BJ (cell line): ENCODE data around the gene SNX1. TPM values are rescaled to one million over a fixed set of nuclear protein-coding genes. Genes with fewer than 3 reads are reported as not detected.

Experiments
- CTCF ChIA-PET: fragments of 350-600 bp; formaldehyde crosslinking; extraction: SDS; loops from one replicate; lab custom pipeline; 2021; ENCODE audit warnings: antibody characterized with exemption, inconsistent platforms; lab: Yijun Ruan, JAX
- POLR2A ChIA-PET: fragments of 300-600 bp; sonication (Branson Sonifier 250); formaldehyde crosslinking; extraction: SDS; loops from one replicate; lab custom pipeline; 2021; ENCODE audit warnings: antibody characterized with exemption; lab: Charles Lee
- DNase-seq: peaks from one replicate; pipeline ENCODE4 v3.0.0-alpha.2; 2011; ENCODE audit warnings: low read depth
- H3K27me3 ChIP-seq: 2 replicates; pipeline ENCODE4 v1.6.0; 2011; ENCODE audit warnings: low read length; ENCODE audit not compliant: control insufficient read depth, insufficient read depth
- H3K36me3 ChIP-seq: 2 replicates; pipeline ENCODE4 v1.5.1; 2011; ENCODE audit warnings: low read length; ENCODE audit not compliant: control insufficient read depth, insufficient read depth
- H3K4me3 ChIP-seq: 2 replicates; pipeline ENCODE4 v1.5.1; 2011; ENCODE audit warnings: low read depth, mild to moderate bottlenecking, control low read depth, low read length
- CTCF ChIP-seq: IDR thresholded peaks from 2 replicates; pipeline ENCODE4 v1.5.1; 2011; ENCODE audit warnings: low read depth, mild to moderate bottlenecking, control low read depth, inconsistent platforms, low read length, moderate library complexity; ENCODE audit not compliant: insufficient read depth
- polyA plus RNA-seq: library from polyadenylated mRNA; depleted of rRNA; stranded (reverse); fragments of >200 nt; gene quantifications from 2 replicates; pipeline ENCODE4 v1.2.3, GENCODE V29; 2011

The SNX1 gene
- polyA plus RNA-seq, 1 experiment = 57.5 TPM

GRCh38 chr15:64152507-64153387 is 57.0 kb downstream of the SNX1 start:
- peaks cover 23% of the 10 kb centered on the region for H3K36me3 ChIP-seq
- ChIA-PET CTCF (interaction anchor here (0.5 to 3.6 kb wide), 14 partner anchors 8 to 848 kb away, joined by 3 to 19 read pairs (median 4); partner anchors contain the start of genes CIAO2A and PPIB), POLR2A (interaction anchor here (0.6 to 1.0 kb wide), 2 partner anchors 10 to 25 kb away, joined by 3 to 4 read pairs; partner anchors contain the start of gene PPIB)
- no peak for DNase-seq
- peaks cover 5% of the 10 kb centered on the region for H3K27me3 ChIP-seq
- no peak for TF ChIP-seq CTCF
- no peak overlapping the region; the same call in 1 of the 2 replicates for H3K4me3 ChIP-seq

- peaks cover 5% of the 10 kb centered on the region for H3K27me3 ChIP-seq
- TF ChIP-seq CTCF = peak; percentile 99
- POLR2A ChIA-PET = interaction anchor here (1.0 kb wide), 1 partner anchor 9 kb away, joined by 4 read pairs; the partner anchor contains the start of gene PPIB
- CTCF ChIA-PET = interaction anchor here (0.5 to 3.6 kb wide), 23 partner anchors 9 to 847 kb away, joined by 3 to 19 read pairs (median 4); partner anchors contain the start of genes CIAO2A and PPIB
- DNase-seq = peak; percentile 28
- H3K36me3 ChIP-seq = peaks cover 32% of the 10 kb centered on the region
- H3K4me3 ChIP-seq = no peak overlapping the region
Measured at GRCh38 chr15:64153480-64154367, 57.9 kb downstream of the SNX1 start.

GRCh38 chr15:64155802-64156651 is 60.2 kb downstream of the SNX1 start:
- peaks cover 5% of the 10 kb centered on the region for H3K27me3 ChIP-seq
- peaks cover 43% of the 10 kb centered on the region for H3K36me3 ChIP-seq
- no peak for TF ChIP-seq CTCF
- DNase-seq = no peak
- H3K4me3 ChIP-seq = no peak overlapping the region
- ChIA-PET CTCF (interaction anchor here (0.7 to 0.8 kb wide), 2 partner anchors 29 to 63 kb away, joined by 3 to 4 read pairs; partner anchors contain the start of gene CIAO2A), POLR2A (no interaction called here)

- DNase-seq = no peak
Measured at GRCh38 chr15:64156652-64157331, 61.0 kb downstream of the SNX1 start.

More at GRCh38 chr15:64156652-64157331, 61.0 kb downstream of the SNX1 start:
- CTCF ChIA-PET = interaction anchor here (0.6 kb wide), 2 partner anchors 9 to 452 kb away, joined by 3 to 6 read pairs; no protein-coding TSS in a partner anchor
- Histone ChIP-seq H3K36me3 (peaks cover 43% of the 10 kb centered on the region), H3K27me3 (peaks cover 5% of the 10 kb centered on the region), H3K4me3 (no peak overlapping the region)
- POLR2A ChIA-PET = no interaction called here
- no peak for TF ChIP-seq CTCF
